EH (cell line): ENCODE data around the gene TPRX1.
"Not testable (repeated sequence)": the region's sequence is repeated elsewhere in the genome, so short reads cannot be mapped to it uniquely, and the experiment has no call there.

Experiments used
- DNase-seq: peaks from one replicate; pipeline ENCODE4 v3.0.0-alpha.2; 2015; ENCODE audit warnings: low read depth

Gene TPRX1

DNA sequence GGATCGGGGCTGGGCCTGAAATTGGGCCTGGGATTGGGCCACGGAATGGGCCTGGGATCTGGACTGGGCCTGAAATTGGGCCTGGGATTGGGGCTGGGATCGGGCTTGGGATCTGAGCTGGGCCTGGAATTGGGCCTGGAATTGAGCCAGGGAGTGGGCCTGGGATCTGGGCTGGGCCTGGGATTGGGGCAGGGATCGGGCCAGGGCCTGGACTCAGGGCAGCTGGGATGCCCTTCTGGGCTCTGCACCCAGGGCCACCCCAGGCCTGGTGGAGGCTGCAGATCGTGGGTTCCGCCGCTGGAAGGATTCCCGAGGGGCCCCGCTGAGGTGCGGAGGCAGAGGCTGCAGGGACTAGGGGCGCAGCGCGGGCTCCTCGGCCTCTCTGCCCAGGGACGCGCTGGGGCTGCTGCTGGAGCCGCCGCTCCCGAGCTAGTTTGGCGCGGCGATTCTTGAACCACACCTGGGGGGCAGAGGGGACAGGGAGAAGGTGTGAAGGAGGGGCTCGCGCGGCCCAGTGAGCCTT, 1.8 kb downstream of the TPRX1 start:
- DNase-seq, result no peak

GRCh38 chr19:47801270-47801669, 3.1 kb downstream of the TPRX1 start:
- no peak for DNase-seq

GRCh38 chr19:47798904-47799266, 5.5 kb downstream of the TPRX1 start:
- DNase-seq, result no peak

GRCh38 chr19:47797996-47798903, 6.1 kb downstream of the TPRX1 start:
- DNase-seq, result no peak

DNA sequence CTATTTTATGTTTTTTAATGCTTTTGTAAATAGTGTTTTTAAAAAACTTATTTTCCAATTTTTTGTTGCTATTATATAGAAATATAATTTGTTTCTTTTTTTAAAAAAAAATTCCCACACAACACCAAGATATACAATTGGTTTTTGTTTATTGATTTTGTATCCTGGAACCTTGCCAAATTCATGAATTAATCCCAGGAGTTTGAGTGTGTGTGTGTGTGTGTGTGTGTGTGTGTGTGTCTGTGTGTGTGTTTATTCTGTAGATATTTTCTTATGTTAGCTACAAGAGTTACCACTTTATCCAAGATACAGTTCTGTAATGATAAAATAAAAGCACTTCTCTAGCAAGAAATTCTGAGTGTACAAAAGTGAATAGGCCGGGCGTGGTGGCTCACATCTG, 7.6 kb downstream of the TPRX1 start:
- DNase-seq, result no peak

- no peak for DNase-seq
Observed at GRCh38 chr19:47794526-47794925, 9.8 kb downstream of the TPRX1 start.

DNA sequence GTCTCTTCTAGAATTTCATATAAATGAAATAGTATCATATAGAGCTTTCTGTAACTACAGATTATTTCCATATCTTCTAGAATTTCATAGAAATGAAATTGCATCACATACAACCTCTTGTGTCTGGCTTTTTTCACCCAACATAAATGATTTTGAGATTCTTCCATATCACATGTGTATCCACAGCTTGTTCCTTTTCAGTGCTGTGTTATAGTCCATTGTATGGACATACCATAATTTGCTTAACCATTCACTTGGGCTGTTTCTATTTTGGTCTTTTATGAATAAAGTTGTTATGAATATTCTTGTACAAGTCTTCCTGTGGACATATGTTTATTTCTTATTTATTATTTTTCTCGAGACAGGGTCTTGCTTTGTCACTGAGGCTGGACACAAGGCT, 11.7 kb downstream of the TPRX1 start:
- no peak for DNase-seq

- peak; percentile 68 for DNase-seq
Observed at GRCh38 chr19:47790398-47790814, 13.9 kb downstream of the TPRX1 start.

DNA sequence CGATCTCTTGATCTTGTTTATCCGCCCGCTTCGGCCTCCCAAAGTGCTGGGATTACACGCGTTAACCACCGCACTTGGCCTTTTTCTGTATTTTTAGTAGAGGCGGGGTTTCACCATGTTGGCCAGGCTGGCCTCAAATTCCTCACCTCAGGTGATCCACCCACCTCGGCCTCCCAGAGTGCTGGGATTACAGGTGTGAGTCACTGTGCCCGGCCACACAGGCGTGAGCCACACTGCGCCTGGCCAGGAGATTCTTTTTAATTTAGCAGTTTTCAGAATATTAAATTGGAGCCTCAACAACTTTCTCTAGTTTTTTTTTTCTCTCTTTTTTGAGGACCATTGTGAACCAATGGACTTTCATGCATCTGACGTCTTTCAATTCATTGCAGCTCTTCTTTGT, 14.5 kb downstream of the TPRX1 start:
- DNase-seq, result not testable (repeated sequence)

- not testable (repeated sequence) for DNase-seq
Observed at GRCh38 chr19:47787307-47787706, 17.0 kb downstream of the TPRX1 start.

- no peak for DNase-seq
Observed at GRCh38 chr19:47786566-47786965, 17.8 kb downstream of the TPRX1 start.

DNA sequence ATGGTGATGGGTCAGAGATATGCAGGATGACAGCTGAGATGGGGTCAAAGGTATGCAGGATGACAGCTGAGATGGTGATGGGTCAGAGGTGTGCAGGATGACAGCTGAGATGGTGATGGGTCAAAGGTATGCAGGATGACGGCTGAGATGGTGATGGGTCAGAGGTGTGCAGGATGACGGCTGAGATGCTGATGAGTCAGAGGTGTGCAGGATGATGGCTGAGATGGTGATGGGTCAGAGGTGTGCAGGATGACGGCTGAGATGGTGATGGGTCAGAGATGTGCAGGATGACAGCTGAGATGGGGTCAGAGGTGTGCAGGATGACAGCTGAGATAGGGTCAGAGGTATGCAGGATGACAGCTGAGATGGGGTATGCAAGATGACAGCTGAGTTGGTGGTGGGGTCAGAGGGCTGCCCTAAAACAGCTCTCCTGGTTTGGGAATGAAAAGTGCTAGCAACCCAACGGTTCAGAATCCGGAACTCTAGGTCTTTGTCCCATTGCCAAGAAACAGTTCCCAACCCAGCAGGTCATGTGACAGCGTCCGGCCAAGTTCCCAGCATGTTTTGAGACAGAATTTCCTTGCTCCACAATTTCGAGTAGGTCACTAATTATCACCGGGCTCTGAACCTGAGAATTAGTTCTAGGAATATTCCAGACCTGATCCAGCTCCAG, 22.6 kb downstream of the TPRX1 start:
- no peak for DNase-seq

DNA sequence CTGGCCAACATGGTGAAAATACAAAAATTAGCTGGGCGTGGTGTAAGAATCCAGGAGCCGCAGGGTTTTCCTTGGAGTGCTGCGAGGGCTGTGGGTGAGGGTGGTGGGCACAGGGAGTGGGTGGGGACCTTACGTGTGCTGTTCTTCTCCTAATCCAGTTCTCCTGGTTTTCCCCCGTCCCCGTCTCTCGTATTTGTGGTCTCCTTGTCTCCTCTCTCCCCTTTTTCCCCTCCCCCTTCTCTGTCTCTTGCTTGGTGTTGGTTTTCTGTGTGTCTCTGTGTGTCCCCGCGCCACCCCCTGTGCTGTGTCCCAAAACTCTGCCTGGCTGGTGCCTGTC, 24.2 kb downstream of the TPRX1 start:
- DNase-seq, result no peak

DNA sequence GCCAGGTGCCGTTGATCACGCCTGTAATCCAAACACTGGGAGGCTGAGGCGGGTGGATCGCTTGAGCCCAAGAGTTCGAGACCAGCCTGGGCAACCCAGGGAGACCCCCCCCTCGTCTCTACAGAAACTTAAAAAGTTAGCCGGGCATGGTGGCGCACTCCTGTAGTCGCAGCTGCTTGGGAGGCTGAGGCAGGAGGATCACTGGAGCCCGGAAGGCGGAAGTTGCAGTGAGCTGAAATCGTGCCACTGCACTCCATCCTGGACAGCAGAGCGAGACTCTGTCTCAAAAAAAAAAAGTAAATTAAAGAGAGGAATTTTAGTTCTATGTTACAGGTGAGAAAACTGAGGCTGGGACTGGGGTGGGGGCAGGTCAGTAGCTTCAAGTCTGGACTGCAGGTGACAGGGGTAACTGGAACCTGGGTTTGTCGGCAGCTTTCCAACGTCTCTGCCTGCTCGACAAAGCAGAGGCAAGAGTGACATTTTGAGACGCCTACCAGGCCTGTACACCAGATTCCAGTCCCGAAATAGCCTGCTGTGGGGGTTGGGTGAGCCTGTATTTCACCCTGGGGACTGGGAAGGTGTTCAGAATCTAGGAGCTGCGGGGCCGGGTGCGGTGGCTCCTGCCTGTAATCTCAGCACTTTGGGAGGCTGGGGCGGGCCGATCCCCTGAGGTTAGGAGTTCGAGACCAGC, 24.7 kb downstream of the TPRX1 start:
- DNase-seq, result peak; percentile 53

DNA sequence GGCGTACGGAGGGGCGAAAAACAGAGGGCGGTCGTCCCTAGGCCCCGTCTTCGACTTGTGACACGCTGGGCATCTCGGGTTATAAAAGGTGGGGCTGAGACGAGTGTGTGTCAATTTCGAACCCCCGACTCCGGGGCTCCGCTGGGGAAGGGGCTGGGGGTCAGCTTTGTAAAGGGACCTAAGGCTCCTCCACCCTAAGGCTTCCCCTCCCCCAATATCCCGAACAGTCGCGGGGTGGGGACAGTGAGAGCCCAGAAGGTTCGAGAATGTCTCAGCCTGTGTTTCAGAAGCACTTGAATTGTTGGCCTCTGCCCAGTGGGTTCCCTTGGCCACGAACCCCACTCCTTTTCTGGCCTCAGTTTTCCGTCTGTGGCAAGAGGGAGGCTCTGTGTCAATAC, 25.4 kb downstream of the TPRX1 start:
- DNase-seq, result peak; percentile 26

GRCh38 chr19:47778049-47778953, 26.1 kb downstream of the TPRX1 start, which contains the start of gene SELENOW:
Gene SELENOW (plus strand): TSS chr19:47778703. CDS start chr19:47778786, 83 bp downstream.
- peak; percentile 64 for DNase-seq

- not testable (repeated sequence) for DNase-seq
Observed at GRCh38 chr19:47777245-47778048, 26.9 kb downstream of the TPRX1 start.

DNA sequence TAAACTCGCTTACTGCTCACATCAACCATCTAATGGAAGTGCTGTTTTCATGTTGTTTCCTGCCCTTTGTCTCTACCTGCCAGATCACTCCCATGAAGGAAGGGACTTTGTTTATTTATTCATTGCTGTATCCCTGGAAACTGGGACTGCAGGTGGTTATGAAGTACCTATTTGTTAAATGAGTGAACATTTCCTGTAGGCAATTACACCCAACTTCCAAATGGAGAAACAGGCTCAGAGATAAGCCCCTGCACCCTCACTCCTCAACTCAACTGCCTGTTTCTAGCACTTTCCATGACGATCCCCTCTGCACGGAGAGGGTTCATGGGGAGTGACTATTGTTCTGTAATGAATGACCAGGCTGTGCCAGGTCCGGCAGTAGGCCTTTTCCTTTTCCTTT, 27.8 kb downstream of the TPRX1 start:
- no peak for DNase-seq

- DNase-seq, result not testable (repeated sequence)
Observed at GRCh38 chr19:47771291-47771690, 33.1 kb downstream of the TPRX1 start.

DNA sequence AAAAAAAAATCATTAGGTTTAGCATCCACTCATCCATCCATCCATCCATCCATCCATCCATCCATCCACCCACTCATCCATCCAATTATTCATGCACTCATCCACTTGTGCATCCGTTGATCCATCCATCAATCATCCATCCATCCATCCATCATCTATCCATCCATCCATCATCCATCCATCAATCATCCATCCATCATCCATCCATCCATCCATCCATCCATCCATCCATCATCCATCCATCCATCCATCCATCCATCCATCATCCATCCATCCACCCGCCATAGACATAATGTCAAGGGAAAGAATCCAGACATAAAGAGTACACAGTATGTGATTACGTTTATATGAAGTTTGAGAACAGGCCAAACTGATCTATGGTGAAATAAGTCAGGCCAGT, 34.8 kb downstream of the TPRX1 start:
- DNase-seq, result no peak

- no peak for DNase-seq
Observed at GRCh38 chr19:47768604-47769003, 35.7 kb downstream of the TPRX1 start.
